Stimulated activated CD8-positive, alpha-beta memory T cell treated with anti-CD3 and anti-CD28 coated beads, Interleukin-4, amount 100 ng/mL, for 4 hours (primary cell): ENCODE results near the gene FAM78B.

Source experiments
- DNase-seq, 2 donors: peaks; one replicate each; pipeline ENCODE4 v3.0.0-alpha.2; 2020; ENCODE audit warnings: low read depth in 2 of 2, low spot score in 1 of 2

The FAM78B gene

DNA sequence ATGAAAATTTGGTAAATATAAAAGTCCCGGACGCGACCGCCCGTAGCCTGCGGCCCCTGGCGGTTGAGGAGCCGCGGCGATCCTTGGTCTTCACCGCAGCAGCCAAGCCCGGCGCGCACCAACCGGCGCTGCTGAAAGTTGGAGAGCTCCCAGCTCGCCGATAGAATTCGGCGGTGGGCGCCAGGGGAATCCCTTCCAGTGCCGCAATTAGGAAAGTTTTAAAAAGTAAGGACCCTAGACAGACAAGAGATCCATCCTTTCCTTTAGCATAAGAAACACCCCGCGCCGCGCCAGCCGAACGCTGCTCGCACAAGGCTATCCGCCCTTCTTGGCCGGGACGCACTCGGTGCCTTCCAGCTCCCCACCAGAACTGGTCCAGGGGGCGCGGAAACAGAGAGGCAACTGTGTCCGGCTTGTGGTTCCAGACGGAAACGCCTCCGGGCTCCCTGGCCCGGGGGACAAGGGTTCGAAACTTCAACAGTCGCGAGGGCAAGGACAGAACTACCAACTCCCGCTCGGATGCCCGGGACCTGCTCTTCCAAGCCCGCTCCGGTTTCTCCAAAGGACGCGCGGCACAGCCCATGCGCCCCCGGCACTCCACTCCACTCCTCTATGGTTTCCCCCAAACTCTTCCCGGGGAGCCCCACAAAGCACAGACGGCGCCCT, 1.7 kb downstream of the FAM78B start:
- DNase-seq, result no peak

DNA sequence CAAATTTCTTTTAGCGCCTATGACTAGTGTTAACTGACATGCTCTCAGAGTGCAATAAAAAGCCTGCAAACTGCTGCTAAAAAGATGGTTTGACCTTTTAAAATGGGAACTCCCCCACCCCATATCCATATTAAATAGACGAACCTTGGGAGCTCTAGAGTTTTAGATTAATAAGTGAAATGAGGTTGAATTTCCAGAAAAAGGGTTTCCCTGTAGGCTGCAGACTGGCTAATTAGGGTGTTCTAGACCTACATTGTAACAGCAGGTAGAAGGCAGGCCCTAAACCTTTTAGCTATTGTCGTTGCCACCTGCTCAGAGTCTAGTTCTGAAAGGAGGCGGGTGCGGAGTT, 2.2 kb downstream of the FAM78B start:
- no peak for DNase-seq

DNA sequence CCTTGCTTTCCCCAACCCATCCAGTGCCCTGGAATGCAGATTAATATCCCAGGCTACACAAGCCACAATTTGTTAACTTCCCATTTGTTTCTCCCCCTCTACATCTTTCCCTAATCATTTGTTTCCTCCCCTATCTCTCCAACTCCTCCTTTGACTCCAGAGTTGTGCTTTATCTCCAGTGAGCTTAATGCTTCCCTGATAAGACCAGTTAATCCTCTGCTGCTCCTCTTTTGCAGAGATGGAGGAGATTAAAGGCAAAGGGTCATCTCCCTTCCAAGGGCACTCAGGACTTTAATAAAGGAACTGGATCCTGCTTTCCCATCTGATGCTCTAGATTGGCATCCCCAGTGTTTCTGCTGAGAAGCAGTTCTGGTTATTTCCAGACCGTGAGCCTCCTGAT, 7.1 kb downstream of the FAM78B start:
- DNase-seq, result no peak

DNA sequence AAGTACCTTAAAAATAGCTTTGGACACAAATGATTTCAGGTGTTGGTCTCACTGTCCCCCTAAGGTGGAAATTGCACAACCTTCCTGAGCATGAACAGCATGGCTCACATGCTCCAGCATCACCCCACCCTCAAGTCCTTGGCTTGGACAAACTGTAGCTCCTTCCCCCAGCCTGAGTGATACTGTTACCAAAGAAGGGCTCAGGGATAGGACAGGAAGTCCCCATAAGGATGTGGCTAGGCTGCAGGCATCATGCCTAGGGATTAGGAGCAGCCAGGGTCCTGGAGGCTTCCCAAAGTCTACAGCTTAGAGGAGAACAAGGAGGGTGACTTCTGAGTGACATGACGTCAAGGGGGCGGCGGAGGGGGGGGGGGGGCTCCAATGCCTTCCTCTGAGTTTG, 10.1 kb downstream of the FAM78B start:
- DNase-seq, result no peak

DNA sequence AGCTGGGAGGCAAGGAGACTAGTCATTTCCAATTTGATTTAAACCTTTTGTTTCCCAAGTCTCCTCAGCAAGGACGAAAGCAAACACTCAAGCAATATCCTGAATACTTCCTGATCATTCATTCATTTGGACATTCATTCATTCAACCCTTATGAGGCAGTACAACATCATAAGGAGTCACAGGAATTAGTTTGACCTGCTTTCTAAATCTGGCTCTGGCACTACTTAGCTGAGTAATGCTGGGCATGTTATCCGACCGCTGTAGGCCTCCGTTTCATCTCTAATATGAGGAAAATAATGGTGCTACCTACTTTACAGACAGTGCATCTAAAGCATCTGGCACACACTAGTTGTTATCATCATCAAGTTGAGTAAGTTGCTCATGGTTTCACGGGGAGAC, 11.7 kb downstream of the FAM78B start:
- DNase-seq, result no peak

DNA sequence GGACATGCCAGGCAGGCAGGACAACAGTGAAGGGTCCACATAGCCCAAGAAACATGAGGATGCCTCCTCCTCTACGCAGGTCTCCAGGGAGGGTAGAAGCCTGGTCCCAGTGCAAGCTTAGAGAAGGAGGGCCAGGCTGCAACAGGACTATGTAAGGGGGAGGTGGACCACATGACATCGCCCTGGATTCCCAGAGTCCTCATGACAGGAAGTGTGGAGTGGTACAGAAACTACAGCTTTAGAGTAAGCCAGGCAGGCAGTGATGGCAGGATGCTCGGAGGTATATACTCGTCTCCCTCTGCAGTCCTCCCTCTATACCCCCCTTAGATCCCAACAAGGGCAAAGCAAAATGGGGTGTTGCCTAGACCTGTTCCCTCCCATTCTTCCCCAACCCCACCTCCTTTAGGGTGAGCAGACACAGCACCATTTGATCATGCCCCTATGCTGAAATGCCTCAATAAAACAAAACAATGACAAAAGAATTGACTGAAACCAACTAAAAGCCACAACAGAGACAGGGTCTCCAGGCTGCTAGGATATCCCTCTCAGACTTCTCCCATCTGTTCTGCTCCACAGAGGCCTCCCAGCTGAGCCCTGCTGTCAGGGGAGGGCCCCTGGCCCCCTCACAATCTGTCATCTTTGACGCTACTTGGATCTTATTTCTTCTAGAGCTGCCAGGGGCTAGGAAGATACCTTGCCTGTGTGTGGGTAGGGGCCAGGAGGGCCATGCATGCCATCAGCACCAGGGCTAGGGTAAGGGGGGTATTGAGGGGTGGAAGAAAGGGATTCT, 13.1 kb downstream of the FAM78B start:
- DNase-seq, result no peak

DNA sequence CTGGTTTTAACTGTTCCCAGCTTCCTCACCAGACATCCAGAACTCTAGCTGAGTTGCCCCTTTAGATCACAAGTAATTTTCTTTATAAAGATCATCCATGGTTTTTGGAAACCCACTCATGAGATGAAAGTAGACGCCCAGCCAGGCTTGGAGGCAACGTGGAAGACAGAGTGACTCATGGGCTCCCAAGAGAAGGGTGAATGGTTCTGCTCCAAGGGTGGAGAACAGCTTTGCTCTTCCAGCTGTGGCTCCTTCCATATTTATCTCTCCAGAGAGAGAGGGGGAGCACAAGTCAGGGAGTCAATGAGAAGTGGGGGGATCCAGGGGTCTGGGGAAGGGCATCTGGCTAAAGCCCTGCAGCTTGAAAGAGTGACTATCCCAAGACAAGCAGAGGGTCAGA, 13.8 kb downstream of the FAM78B start:
- DNase-seq, result no peak

DNA sequence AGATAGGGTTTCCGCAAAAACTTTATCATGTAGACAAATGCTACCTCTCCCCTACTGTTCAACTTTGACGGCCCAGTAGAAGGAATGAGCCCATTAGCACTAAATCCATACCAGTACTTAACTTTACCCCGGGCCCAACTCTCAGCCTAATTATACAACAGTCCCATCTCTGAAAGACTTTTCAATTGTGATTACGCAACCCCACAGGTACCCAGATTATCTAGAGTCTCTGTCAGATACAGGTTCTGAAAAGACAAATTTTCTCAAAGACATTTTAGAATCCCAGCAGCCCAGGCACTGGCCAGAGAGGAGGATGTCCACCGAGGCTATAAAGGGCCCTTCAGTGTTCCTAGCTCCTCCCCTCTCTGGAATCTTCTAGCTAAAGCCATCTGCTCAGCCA, 15.0 kb downstream of the FAM78B start:
- no peak for DNase-seq

DNA sequence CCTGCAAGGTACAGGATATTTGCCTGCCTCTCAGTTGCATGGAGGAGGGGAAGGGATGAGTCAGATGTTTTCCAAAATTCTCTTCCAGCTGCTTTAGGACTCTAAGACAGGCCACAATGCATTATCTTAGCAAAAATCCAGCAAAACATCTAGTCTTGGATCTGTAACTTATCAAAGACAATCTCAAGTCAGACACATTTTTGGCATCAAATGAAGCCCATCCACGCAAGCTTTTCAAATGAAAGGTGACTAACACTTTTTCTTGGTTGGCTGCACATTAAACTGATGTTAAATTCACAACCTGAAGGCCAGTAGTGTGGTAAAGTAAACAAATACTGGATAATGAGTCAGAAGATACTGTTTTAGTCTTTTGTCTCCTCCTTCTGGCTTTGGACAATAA, 21.3 kb downstream of the FAM78B start:
- no peak for DNase-seq

DNA sequence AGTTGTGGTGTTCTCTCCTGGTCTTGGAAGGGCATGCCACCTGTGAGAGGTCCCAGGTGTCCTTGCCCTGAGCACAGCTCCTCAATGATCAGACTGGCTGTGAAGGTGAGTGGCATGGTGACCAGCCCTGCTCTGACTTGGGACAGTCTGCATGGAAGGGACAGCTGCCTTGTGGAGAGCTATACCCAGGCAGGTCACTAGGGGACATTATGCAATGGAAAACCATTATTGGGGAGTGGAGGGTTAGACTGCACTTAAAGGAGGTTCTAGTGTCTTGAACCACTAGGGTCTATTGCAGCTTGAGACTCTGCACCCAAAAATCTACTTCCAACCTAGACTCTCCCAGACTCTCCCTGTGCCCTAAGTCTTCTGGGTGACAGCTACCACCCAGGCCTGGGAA, 24.8 kb downstream of the FAM78B start:
- DNase-seq, result no peak

DNA sequence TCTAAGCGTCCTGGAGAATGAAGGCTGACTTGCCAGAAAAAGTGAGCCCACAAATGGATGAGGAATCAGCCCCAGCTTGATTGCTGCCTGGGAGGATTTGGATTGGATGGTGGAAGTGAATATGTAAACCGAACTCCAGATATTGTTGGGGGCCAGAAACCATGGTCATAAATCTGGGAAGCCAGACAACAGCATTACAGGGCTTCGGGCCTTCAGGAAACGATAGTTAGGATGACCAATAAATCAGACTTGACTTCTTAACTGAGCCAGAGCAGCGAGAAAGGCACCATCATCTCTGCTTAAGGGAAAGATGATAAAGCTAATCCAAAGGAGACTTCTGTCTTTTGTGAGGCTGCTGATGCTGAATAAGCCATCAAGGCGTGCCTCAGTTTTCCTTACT, 26.6 kb downstream of the FAM78B start:
- DNase-seq, result no peak

DNA sequence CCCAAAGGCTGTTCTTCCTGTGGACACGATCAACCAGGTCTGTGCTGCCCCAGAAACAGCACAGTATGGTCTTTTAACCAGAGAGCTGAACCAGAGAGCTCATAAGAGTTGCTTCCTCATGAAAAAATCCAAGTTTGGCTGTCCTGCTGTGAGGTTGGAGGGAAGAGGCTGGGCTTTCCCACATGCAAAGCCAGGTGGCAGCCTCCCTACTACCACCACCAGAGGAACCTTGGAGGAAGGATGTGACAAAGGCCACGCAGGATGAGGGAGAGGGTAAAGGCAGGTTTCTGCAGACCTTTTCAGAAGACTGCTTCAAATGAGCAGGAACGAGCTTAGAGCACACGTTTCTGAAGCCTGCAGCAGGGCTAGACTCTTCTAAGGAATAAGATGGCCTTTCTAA, 27.1 kb downstream of the FAM78B start:
- DNase-seq, result no peak

DNA sequence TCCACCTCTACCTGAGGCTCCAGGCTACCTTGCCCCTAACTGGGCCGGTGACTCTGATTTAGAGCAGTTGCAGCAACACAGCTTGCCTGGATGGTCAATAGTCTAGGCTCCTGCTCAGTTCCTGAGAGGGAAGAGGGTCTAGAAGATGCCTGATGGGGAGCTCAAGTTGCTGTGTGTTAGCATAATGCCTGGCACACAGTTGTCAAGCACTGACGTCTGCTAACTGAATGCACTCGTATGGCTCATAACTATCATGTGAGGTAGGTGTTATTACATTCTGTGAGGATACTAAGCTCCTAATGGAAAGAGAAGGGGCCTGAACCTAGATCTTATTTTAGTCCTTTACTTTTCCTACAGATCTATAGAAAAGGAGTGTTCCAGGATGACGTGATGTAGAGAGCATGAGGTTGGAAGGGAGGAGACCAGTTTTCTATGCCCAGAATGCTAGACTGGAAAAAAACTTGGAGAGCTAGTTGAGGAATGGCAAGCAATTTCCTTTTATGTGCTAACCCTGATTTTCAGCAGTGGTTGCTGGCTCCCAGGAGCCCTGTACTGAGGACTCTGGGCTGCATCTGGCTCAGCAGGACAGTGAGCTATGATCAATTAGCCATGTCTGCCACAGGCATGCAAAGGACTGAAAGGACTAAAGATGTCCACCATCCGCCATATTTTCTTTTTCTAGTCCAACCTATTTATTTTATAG, 30.0 kb downstream of the FAM78B start:
- no peak for DNase-seq

DNA sequence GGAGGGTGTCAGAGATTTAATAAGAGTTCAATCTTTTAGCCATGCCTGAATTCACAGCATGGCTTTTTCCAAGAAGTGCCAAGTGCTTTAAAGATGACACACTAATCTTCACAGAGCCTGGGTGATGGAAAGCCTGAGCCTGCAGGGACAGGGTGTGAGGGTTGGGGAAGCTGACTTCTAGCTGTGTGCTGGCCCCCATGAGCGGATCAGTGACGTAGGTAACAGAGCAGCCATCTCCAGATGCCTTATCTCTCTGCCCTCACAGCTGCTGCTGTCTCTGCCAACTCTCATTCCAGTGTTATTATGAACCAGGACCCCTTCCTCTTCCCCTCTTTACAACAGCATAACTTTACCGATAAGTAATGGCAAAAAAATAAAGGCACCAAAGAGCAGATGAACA, 30.6 kb downstream of the FAM78B start:
- DNase-seq, result no peak

DNA sequence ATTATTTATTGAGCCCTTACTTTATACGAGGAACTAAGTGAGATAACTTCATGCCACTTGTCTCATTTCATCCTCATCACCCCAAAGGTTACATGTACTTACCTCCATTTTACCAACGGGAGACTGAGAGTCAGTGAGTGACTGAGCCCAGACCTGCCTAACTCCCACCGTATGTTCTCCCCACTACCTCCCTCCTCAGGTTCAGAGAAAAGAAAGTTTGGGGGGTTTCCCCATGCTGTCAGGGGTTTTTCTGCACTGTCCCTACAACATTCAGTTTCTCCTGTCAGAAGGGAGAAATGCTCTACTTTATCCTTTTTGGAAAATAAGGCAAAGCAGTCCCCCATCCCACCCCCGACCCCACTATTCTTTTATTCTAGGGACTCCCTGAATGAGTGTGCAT, 32.9 kb downstream of the FAM78B start:
- DNase-seq, result no peak

DNA sequence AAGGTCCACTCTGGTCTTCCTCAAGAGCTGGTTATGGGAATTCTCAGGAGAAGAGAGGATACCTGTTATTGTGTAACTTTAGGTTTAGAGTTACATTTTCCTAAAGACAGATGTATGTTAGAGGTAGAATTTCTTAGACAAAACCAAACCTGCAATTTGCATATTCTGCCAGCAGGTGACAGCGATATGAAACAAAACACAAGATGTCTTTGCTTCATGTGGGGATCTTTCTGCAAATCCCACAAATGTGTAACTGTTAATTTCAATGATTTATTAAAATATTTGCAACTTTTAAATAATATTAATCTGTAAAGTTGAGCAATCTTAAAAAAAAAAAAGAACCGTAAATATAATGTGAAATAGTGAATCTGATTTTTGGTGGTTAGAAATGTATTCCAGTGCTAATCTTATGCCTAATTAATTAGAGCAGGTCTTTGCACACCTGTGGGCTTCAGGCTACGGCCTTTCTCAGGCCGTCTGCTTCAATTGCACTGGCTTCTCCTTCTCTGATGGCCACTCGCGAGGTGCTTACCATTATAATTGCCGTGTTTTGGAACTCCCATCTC, 33.4 kb downstream of the FAM78B start:
- no peak for DNase-seq

DNA sequence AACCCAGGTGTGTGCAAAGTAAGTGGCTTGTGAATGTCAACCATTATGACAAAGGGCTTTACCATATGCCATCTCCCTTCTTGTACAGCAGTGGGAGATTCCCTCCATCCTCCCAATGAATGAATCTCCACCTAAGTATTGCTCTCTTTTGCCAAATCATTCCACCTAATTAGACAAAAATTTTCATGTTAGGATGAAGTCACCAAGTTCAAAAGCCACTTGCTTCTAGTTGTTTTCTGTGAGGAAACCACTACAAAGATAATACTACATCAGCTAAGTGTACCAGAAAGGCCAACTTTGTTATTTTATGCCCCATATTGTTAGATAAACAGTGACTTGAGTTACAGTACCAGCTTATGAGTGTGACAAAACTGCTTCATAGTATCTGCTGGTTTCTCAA, 34.3 kb downstream of the FAM78B start:
- DNase-seq, result no peak

DNA sequence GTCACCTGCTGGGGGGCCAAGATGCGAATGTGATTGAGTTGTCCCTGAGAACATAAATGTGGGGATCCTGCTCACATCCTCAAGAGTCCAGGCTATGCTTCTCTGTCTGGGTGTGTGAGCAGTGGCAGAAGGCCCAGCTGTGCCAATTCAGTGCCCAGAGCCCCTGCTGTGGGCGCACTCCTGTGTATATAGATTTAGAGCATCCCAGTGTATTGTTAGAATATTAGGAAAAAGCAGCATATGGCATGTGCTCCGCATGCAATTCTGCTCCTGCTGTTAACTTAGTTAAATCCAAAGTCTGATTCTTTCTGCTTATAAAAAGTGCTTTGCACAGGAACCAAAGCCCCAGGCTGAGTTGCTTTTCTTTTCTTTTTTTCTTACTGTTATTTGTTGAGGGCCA, 37.8 kb downstream of the FAM78B start:
- no peak for DNase-seq

DNA sequence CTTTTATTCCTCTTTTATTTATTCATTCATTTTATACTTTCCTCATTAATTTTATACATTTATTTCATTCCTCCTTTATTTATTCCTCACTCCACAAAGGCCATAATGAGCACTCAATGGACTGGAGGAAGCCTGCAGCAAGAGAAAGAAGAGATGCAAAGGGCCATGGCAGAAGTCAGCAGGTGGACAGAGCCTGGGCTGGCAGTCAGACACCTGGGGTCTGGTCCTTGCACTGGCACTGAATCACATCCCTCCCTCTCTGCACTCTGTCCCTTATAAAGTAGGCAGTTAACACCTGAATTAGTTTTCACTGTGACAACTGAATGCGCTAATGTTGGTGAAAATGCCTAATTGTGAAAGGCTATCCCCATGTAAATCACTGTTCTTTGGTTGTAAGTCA, 38.6 kb downstream of the FAM78B start:
- no peak for DNase-seq

DNA sequence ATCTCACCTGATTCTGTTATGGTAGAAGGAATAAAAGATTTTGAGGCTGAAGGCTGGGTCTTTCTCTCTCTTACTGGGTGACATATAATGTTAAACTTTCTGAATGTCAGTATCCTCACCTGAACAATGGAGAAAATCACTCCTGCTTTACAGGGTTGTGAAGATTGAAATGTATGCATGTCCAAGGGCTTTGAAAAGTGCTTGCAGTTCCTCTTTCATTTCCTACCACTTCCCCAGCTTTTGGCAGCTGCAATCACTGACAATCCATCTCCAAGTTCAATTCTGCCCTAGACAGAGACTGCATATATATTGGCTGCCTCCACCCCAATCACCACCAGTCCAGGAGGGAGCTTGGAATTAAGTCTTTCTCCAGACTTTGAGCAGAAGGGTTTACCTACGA, 39.8 kb downstream of the FAM78B start:
- no peak for DNase-seq

DNA sequence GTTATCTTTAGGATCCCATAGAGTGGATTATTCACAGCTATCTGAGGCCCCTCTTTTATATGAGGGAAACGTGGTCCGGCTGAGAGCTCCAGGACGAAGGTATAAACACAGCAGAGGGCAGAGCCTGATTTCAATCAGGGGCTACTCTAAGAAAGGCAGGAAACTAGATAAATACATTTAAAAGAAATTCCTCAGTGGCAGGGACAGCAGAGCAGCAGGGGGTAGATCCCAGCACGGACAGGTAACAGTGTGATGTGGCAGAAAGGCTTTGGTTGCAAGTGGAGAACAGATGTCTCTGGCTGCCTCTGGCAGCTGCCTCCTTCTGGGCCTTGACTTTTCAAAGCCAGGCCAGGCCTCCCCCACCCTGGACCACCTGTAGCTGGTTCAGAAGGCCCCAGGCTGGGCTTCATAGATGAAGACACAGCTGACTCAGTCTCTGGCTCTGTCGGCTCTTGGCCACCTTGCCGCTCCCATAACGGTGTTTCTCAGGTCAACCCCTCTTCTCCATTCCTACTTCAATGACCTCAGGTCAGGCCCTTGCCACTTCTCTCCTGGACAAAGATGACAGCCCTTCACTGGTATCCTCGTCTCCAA, 43.8 kb downstream of the FAM78B start:
- no peak for DNase-seq

DNA sequence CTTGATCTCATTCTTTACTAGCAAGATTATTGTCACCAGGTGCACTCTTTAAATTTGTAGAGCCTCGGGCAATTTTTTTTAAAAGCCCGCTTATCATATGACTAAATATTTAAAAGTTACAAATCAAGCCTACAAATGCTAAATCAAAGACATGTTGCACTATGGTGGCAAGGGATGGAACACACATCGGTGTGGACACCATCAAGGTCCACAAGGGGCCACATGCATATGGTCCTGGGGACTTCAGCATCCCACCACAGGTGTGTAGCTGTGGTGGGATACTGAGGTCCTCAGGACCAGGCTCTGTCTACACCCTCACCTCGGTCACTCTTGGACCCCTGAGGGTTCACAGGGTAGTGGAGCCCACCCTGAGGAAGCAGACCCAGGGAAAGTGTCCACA, 45.8 kb downstream of the FAM78B start:
- no peak for DNase-seq
